GM21423 (cell line): ENCODE data around the gene TCEA3.

Experiments
- ATAC-seq: cut with Tn5 transposase; IDR thresholded peaks from one replicate; pipeline ENCODE4 v1.9.1; 2021; ENCODE audit warnings: mild to moderate bottlenecking, moderate library complexity; ENCODE audit not compliant: unreplicated experiment

Gene TCEA3

GRCh38 chr1:23448846-23449245 is 24.3 kb upstream of the TCEA3 start:
- no peak for ATAC-seq

GRCh38 chr1:23446661-23447310 is 22.2 kb upstream of the TCEA3 start:
- ATAC-seq = no peak

GRCh38 chr1:23444596-23445390 is 20.2 kb upstream of the TCEA3 start:
- no peak for ATAC-seq

- ATAC-seq = no peak
These were observed 19.6 kb upstream of the TCEA3 start for GRCh38 chr1:23444104-23444533.

- no peak for ATAC-seq
These were observed 18.2 kb upstream of the TCEA3 start for GRCh38 chr1:23442751-23443150.

- ATAC-seq = no peak
These were observed 17.0 kb upstream of the TCEA3 start for GRCh38 chr1:23441446-23442148.

- no peak for ATAC-seq
These were observed 14.0 kb upstream of the TCEA3 start for GRCh38 chr1:23438545-23438944.

GRCh38 chr1:23437355-23437664 is 12.8 kb upstream of the TCEA3 start:
- no peak for ATAC-seq

GRCh38 chr1:23436520-23437354 is 12.2 kb upstream of the TCEA3 start:
- ATAC-seq = no peak

- no peak for ATAC-seq
These were observed 9.8 kb upstream of the TCEA3 start for GRCh38 chr1:23434260-23434775.

GRCh38 chr1:23433122-23433521 is 8.6 kb upstream of the TCEA3 start:
- ATAC-seq = no peak

GRCh38 chr1:23431431-23431830 is 6.9 kb upstream of the TCEA3 start:
- no peak for ATAC-seq

GRCh38 chr1:23430803-23431202 is 6.3 kb upstream of the TCEA3 start:
- ATAC-seq = no peak

- no peak for ATAC-seq
These were observed 3.8 kb upstream of the TCEA3 start for GRCh38 chr1:23428136-23428905.

GRCh38 chr1:23427550-23427949 is 3.0 kb upstream of the TCEA3 start:
- ATAC-seq = no peak

GRCh38 chr1:23426828-23427227 is 2.3 kb upstream of the TCEA3 start:
- no peak for ATAC-seq

GRCh38 chr1:23425193-23425494 is 596 bp upstream of the TCEA3 start:
- ATAC-seq = no peak

GRCh38 chr1:23423415-23424292 is 894 bp downstream of the TCEA3 start:
- ATAC-seq = no peak

GRCh38 chr1:23422941-23423340 is 1.6 kb downstream of the TCEA3 start:
- no peak for ATAC-seq
